IPS DF 6.9 (cell line): ENCODE measurements around the gene TTLL9.

ENCODE experiments used
- DNase-seq: peaks from one replicate; pipeline ENCODE4 v3.0.0-alpha.2; 2013; ENCODE audit warnings: low read depth, low spot score
- H3K27ac ChIP-seq: one replicate; pipeline ENCODE4 v1.5.1; 2013; ENCODE audit warnings: low read length, control low read depth
- H3K27me3 ChIP-seq: 2 replicates; pipeline ENCODE4 v1.6.1; 2013; ENCODE audit warnings: mild to moderate bottlenecking, low read length; ENCODE audit not compliant: control insufficient read depth, insufficient read depth
- H3K36me3 ChIP-seq: 2 replicates; pipeline ENCODE4 v1.6.1; 2013; ENCODE audit warnings: low read length; ENCODE audit not compliant: control insufficient read depth, insufficient read depth
- H3K4me1 ChIP-seq: 2 replicates; pipeline ENCODE4 v1.6.1; 2013; ENCODE audit warnings: low read length; ENCODE audit not compliant: control insufficient read depth, insufficient read depth
- H3K4me3 ChIP-seq: 2 replicates; pipeline ENCODE4 v1.5.1; 2013; ENCODE audit warnings: mild to moderate bottlenecking, low read length
- H3K9me3 ChIP-seq: 2 replicates; pipeline ENCODE4 v1.6.1; 2013; ENCODE audit warnings: low read length, inconsistent platforms; ENCODE audit not compliant: control insufficient read depth, insufficient read depth
- WGBS: extraction: QIAGEN DNeasy Blood & Tissue Kit; methylation state at CpG from one replicate; pipeline ENCODE4 v1.1.7; 2013; ENCODE audit warnings: mixed read lengths, missing lambda C conversion rate; ENCODE audit not compliant: insufficient read length, insufficient coverage; 5-methylcytosine and 5-hydroxymethylcytosine counted together

Gene TTLL9

DNA sequence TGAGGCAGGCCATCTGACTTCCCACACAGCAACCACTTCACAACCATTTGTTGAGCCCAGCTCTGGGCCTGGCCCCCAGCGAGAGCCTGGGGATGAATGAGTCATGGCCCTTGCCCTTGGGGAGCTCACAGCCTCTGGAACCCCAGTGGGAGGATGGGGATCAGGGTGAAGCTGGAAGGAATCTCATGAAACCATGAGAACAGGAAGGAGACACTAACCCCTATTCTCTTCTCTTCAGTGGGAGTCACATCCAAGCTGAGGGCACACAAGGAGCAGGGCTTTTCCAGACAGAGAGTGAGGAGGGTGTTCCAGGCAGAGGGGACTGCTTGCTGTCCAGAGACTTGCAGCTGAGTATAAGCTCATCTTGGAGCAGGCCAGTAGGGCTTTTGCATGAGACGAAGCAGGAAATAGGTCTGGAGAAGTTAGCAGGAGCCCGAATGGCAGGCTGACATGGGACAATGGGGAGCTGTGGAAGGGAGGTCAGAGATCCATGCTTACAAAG, 32.5 kb upstream of the TTLL9 start:
- H3K4me1 ChIP-seq: peaks cover 10% of the 10 kb centered on the region

DNA sequence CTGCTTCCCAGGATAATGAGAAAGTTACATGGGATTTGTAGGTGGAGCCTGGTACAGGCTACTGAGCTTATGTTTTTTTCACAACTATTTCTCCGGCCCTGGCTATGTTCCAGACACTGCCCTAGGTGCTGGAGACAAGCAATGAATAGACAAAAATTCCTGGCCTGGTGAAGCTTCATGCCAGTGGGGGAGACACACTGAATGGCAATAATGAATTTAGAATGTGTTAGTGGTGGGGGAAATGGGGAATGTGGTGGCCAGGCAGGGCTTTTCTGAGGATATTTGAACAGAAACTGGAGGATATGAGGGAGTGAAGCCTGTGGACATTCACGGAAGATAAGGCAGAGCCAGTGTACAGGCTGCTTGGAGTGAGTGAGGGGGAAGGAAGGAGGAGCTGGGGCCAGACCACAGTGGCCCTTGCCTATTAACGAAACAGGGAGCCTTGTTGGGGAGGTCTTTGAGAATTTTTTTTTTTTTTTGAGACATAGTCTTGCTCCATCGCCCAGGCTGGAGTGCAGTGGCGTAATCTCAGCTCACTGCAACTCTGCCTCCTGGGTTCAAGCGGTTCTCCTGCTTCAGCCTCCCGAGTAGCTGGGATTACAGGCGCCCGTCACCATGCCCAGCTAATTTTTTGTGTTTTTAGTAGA, 31.7 kb upstream of the TTLL9 start:
- no CpG with 5 or more reads among the region's 9 CpGs for WGBS
- Histone ChIP-seq H3K36me3 (no peaks in the 10 kb centered on the region), H3K27me3 (no peaks in the 10 kb centered on the region), H3K4me3 (no peak overlapping the region), H3K9me3 (no peaks in the 10 kb centered on the region), H3K27ac (no peak overlapping the region), H3K4me1 (peaks cover 8% of the 10 kb centered on the region)
- DNase-seq: no peak

More for the DNA sequence above, 32.5 kb upstream of the TTLL9 start:
- Histone ChIP-seq H3K27ac (no peak overlapping the region), H3K36me3 (no peaks in the 10 kb centered on the region), H3K4me3 (no peak overlapping the region), H3K27me3 (no peaks in the 10 kb centered on the region), H3K9me3 (no peaks in the 10 kb centered on the region)
- WGBS: no CpG with 5 or more reads among the region's 3 CpGs
- no peak for DNase-seq

DNA sequence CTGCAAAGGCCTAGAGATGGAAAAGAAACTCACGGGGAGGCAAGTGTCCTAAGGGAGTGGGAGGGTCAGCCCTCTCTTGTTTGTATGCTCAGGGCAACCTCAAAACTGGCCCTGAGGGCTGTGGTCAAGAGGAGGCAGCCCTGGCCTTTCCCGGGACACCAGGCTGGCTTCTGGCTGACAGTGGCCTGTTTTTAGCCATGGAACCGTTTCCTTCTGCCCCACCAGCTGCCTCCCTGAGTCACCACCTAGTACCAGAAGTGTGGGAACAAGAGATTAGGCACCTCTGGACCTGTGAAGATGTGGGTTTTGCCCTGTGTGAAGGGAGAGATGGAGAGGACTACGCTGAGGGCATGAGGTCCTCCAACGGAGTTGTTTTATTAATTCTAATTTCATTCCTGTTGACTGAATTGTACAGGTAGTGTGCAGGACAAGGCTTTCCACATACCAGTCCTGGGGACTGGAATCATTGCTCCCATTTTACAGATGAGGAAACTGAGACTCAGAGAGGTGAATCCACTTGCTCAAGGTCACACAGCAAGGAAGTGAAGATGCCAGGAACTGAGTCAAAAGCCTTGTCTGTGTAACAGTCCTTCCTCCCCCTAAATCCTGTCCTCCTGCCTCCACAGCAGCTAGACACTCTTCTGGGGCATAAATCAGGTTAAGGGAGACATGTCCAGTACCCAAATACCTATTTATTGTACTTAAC, 30.5 kb upstream of the TTLL9 start:
- no peak overlapping the region for H3K4me3 ChIP-seq
- H3K27me3 ChIP-seq: no peaks in the 10 kb centered on the region
- no peak for DNase-seq
- H3K4me1 ChIP-seq: peaks cover 8% of the 10 kb centered on the region
- no CpG with 5 or more reads among the region's 5 CpGs for WGBS
- no peaks in the 10 kb centered on the region for H3K36me3 ChIP-seq
- H3K27ac ChIP-seq: no peak overlapping the region
- H3K9me3 ChIP-seq: no peaks in the 10 kb centered on the region

DNA sequence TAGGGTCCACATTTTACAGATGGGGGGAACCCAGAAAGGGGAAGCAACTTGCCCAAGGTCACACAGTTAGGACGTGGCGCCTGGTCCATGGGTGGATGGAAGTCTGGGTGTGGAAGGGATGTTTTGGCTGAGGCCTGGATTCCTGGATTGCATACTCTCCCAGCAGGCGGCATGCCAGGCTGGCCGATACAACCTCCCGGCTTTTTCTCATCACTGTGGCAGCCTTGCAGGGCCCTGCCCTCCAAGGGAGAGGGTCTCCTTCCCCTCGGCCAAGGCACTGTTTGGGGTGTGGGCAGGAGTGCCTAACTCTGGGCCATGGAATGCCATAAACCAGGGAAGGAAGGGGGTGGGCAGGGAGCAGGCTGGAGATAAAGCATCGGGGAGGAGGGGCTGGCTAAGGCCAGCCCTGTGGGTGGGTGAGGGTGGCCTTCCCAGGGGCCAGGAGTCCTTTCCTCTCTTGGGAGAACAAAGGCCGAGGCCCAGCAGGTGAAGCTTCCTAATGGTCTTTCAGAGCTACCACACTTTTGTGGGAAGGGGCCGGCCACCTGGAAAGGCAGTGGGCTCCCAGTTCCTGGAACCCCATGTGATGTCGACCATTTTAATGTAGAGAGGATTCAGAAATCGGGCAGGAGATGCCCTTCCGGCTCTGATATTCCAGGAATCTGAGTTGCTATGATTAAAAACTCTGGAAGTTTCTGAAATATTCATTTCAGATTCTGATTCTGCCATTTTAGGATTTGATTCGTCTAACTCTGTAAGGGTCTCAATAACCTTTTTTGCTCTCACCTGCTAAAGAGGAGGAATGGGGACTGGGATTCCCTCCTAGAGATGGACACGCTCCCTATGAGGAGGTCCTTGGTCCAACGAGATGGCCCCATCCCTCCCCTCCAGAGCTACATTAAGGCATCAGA, 29.3 kb upstream of the TTLL9 start:
- no peak for DNase-seq
- Histone ChIP-seq H3K27ac (no peak overlapping the region), H3K4me3 (no peak overlapping the region), H3K27me3 (no peaks in the 10 kb centered on the region), H3K4me1 (peaks cover 8% of the 10 kb centered on the region), H3K36me3 (no peaks in the 10 kb centered on the region), H3K9me3 (no peaks in the 10 kb centered on the region)
- WGBS: no CpG with 5 or more reads among the region's 15 CpGs

DNA sequence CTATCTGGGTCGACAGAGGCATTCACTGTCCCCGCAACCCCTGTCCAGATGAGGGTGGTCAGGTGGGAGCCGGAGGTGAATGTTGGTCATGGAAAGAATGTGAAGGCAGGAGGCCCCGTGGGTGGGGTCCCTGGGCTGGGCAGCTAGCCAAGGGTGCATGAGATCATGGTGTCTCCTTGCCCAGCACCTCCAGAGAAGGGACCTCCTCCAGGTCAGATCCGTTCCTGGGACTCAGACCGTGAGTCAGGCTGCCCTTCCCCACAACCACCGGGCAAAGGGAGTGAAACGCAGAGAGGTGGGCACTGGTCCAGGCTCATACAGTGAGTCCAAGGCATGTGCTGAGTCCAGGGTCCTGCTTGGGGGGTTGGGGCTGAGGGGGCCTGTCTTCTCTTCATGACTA, 28.5 kb upstream of the TTLL9 start:
- H3K4me1 ChIP-seq: peaks cover 8% of the 10 kb centered on the region
- no peak overlapping the region for H3K4me3 ChIP-seq
- H3K9me3 ChIP-seq: no peaks in the 10 kb centered on the region
- H3K27me3 ChIP-seq: no peaks in the 10 kb centered on the region
- H3K36me3 ChIP-seq: no peaks in the 10 kb centered on the region
- no peak for DNase-seq
- WGBS: no CpG with 5 or more reads among the region's 8 CpGs
- H3K27ac ChIP-seq: no peak overlapping the region

DNA sequence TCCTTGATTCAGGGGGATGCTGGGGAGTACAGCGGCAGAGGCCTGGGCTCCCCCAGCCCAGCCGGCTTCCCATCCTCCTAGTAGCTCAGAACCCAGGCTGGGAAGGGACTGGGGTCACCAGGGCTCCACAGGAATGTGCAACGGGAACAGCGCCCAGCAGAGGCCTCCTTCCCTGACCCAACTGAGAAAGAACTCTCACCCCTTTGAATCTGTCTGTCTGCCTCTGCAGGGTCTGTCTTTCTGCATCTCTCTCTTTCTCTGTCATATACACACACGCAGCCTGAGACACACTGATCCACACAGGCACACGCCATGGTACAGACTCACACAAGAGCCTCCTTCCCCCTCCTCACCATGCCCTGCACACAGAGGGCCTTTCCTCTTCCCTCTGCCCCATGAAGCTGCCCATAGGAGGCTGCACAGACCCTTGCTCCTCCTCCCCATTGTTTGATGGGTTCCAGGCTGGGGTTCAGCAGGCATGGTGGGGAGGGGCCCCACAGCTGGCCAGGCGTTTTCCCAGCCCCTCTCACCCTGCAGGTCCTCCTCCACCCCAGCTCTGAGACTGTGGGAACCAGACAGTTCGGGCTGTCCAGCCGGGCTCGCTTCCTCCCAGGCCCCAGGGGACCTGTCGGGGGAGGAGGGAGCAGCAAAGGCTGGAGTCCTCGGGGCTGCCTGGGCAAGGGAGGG, 27.8 kb upstream of the TTLL9 start:
- H3K4me1 ChIP-seq: peaks cover 8% of the 10 kb centered on the region
- DNase-seq: no peak

DNA sequence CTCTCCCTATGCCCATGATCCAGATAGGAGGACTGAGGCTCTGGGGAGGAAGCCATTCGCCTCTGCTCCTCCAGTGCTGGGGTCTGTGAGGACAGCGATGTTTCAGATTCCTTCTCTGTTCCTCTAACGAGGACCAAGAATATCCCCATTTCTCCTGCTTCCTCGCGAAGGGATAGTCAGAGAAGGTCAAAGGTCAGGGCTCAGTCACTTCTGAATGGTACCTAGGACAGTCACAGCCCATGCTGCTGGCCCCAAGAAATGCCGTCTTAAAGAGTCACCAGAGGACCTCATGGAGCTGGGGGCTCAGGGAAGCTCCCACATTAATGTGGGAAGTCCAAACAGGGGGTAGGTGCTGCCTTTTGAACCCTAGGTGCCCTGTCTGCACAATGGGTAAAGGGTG, 27.1 kb upstream of the TTLL9 start:
- Histone ChIP-seq H3K9me3 (no peaks in the 10 kb centered on the region), H3K4me1 (peaks cover 8% of the 10 kb centered on the region), H3K27ac (no peak overlapping the region), H3K4me3 (no peak overlapping the region), H3K36me3 (no peaks in the 10 kb centered on the region), H3K27me3 (no peaks in the 10 kb centered on the region)
- no CpG with 5 or more reads among the region's 6 CpGs for WGBS
- no peak for DNase-seq

More for the DNA sequence above, 27.8 kb upstream of the TTLL9 start:
- Histone ChIP-seq H3K27ac (no peak overlapping the region), H3K4me3 (no peak overlapping the region), H3K9me3 (no peaks in the 10 kb centered on the region), H3K36me3 (no peaks in the 10 kb centered on the region), H3K27me3 (no peaks in the 10 kb centered on the region)
- no CpG with 5 or more reads among the region's 12 CpGs for WGBS

DNA sequence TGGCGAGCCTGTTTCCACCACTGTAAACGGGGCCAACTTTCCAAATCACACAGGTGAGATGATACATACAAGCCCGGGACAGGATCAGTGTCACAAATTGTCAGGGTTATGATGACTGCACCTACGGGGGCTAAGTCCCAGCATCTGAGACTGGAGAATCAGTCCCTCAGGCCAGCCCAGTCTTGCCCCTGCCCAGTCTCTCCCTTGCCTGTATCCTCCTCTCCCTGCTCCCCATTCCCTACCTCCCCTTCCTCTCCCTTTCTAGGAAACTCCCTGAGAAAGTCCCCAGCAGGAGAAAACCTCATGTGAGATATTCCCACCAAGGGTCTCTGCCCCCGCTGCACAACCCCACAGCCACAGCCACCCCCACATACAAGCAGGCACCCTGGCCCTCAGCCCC, 26.6 kb upstream of the TTLL9 start:
- WGBS: no CpG with 5 or more reads among the region's 5 CpGs
- H3K9me3 ChIP-seq: no peaks in the 10 kb centered on the region
- H3K4me1 ChIP-seq: peaks cover 8% of the 10 kb centered on the region
- no peak for DNase-seq
- peaks cover 1% of the 10 kb centered on the region; the same call in 1 of the 2 replicates for H3K27me3 ChIP-seq
- no peaks in the 10 kb centered on the region for H3K36me3 ChIP-seq
- no peak overlapping the region for H3K27ac ChIP-seq
- no peak overlapping the region for H3K4me3 ChIP-seq

DNA sequence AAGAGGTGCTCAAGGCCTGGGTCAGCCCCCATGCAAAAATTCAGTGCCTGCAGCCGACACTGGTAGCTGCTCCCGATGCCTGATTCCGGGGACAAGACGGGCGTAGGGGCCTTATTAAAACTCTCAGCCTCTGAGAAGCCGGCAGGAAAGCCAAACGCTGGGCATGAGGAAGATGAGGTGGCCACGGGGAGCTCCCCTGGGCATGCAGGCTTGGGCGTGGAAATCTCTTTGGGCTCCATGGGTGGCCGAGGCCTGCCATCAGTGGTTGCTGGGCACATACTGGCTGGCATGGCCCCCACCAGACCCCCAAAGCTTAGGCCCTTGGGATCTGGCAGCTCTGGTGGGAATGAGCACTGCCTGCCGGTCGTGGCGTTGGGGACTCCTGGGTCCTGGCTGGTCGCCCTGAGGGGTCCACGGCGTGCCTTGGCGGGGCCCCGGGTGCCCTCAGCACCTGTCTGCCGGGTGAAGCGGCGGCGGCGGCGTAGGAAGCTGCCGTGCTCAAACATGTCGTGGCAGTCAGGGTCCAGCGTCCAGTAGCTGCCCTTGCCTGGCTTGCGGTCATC, 25.6 kb upstream of the TTLL9 start:
- no peaks in the 10 kb centered on the region for H3K36me3 ChIP-seq
- no peak overlapping the region for H3K4me3 ChIP-seq
- H3K9me3 ChIP-seq: no peaks in the 10 kb centered on the region
- peaks cover 9% of the 10 kb centered on the region for H3K4me1 ChIP-seq
- H3K27me3 ChIP-seq: peaks cover 3% of the 10 kb centered on the region; the same call in 1 of the 2 replicates
- no peak for DNase-seq
- no CpG with 5 or more reads among the region's 28 CpGs for WGBS
- no peak overlapping the region for H3K27ac ChIP-seq
